Hepatocyte (in vitro differentiated cells): ENCODE measurements around the gene ASB2.

Source experiments
- EZH2 ChIP-seq: fragments of 200-600 bp; sonication (generic); IDR thresholded peaks from 2 replicates; pipeline ENCODE4 v1.6.1; 2016; ENCODE audit warnings: antibody characterized with exemption, mild to moderate bottlenecking, borderline replicate concordance
- EZH2phosphoT487 ChIP-seq: fragments of 200-600 bp; sonication (generic); IDR thresholded peaks from one replicate; pipeline ENCODE4 v1.6.1; 2018; ENCODE audit warnings: antibody characterized with exemption, mild to moderate bottlenecking, low read depth, moderate library complexity; ENCODE audit not compliant: unreplicated experiment, severe bottlenecking
- TF ChIP-seq, protein P1 (sequence below): fragments of 200-600 bp; sonication (generic); IDR thresholded peaks from 2 replicates; pipeline ENCODE4 v1.5.1; 2016; ENCODE audit warnings: antibody characterized with exemption, mild to moderate bottlenecking; ENCODE audit not compliant: poor library complexity

DNA sequence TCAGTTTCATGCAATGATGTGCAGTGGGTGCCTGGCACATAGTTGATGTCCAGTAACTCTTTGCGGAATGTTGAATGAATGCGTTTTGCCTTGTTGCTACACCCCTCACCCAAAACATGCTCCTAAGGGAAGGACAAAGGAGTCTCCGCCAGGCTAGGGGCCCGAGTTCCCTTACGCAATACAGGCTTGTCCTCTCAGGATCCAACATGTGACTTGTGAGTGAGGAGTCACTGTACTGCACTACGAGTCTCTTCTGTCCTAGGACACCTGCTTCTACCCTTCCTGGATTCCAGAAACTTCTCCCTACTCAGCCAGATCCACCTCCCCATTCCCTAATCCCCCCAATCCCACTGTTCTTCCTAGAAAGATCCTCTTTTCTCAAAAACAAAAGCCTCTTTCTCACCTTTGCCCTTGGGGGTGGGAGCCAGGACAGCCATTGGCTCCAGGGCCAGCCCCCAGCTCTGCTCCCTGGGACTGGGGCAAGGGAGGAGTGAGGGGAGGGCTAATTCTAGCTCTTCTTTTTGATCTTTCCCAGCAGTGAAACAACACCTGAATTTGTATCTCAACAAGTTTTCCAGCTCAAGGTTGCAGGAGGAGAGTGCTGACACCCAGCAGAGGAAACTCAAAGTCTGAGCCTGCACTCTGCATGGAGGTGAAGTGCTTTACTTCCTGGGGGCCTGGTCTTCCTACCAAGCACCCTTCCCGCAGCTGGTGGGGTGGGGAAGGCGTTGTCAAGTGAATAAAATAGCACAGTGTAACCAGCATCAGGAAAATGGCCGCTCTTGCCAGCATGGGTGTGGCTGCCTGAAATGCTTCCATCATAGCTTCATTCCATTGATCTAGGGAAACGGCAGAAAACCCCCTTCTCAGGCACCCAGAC, 46.4 kb upstream of the ASB2 start:
- TF ChIP-seq, protein P1, sequence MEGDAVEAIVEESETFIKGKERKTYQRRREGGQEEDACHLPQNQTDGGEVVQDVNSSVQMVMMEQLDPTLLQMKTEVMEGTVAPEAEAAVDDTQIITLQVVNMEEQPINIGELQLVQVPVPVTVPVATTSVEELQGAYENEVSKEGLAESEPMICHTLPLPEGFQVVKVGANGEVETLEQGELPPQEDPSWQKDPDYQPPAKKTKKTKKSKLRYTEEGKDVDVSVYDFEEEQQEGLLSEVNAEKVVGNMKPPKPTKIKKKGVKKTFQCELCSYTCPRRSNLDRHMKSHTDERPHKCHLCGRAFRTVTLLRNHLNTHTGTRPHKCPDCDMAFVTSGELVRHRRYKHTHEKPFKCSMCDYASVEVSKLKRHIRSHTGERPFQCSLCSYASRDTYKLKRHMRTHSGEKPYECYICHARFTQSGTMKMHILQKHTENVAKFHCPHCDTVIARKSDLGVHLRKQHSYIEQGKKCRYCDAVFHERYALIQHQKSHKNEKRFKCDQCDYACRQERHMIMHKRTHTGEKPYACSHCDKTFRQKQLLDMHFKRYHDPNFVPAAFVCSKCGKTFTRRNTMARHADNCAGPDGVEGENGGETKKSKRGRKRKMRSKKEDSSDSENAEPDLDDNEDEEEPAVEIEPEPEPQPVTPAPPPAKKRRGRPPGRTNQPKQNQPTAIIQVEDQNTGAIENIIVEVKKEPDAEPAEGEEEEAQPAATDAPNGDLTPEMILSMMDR: no peak
- TF ChIP-seq EZH2phosphoT487: no peak
- no peak for TF ChIP-seq EZH2
